Endothelial cell (in vitro differentiated cells): ENCODE measurements around the gene DERL3. TPM values are rescaled to one million over a fixed set of nuclear protein-coding genes. Genes with fewer than 3 reads are reported as not detected.
"Not testable (repeated sequence)": the region's sequence is repeated elsewhere in the genome, so short reads cannot be mapped to it uniquely, and the experiment has no call there.

Experiments used
- DNase-seq: peaks from one replicate; pipeline ENCODE4 v3.0.0; 2021; ENCODE audit warnings: low spot score
- H3K27ac Mint-ChIP-seq: one replicate; pipeline ENCODE4 v1.8.0; 2021; ENCODE audit warnings: mixed read lengths, inconsistent platforms; ENCODE audit not compliant: unreplicated experiment
- H3K27me3 Mint-ChIP-seq: one replicate; pipeline ENCODE4 v1.8.0; 2021; ENCODE audit warnings: mild to moderate bottlenecking, moderate library complexity, mixed read lengths, inconsistent platforms; ENCODE audit not compliant: unreplicated experiment
- H3K36me3 Mint-ChIP-seq: one replicate; pipeline ENCODE4 v1.8.0; 2021; ENCODE audit warnings: mild to moderate bottlenecking, low read depth, mixed read lengths, inconsistent platforms; ENCODE audit not compliant: unreplicated experiment
- H3K4me1 Mint-ChIP-seq: one replicate; pipeline ENCODE4 v1.8.0; 2021; ENCODE audit warnings: mild to moderate bottlenecking, mixed read lengths, inconsistent platforms; ENCODE audit not compliant: unreplicated experiment
- H3K4me3 Mint-ChIP-seq: one replicate; pipeline ENCODE4 v1.8.0; 2021; ENCODE audit warnings: mild to moderate bottlenecking, mixed read lengths, inconsistent platforms; ENCODE audit not compliant: unreplicated experiment
- H3K9me3 Mint-ChIP-seq: one replicate; pipeline ENCODE4 v1.8.0; 2021; ENCODE audit warnings: mixed read lengths, inconsistent platforms; ENCODE audit not compliant: unreplicated experiment
- total RNA-seq: library from RNA; stranded (reverse); fragmentation: NEBNext Ultra II Directional; extraction: Animal tissue kit (Norgen Biotek cat#: 25700); gene quantifications from one replicate; pipeline ENCODE4 v1.2.1, GENCODE V29; 2021; ENCODE audit not compliant: unreplicated experiment
- TF ChIP-seq, protein P1 (sequence below): fragments of 200-600 bp; sonication (generic); IDR thresholded peaks from one replicate; pipeline ENCODE4 v1.5.0; 2021; ENCODE audit warnings: antibody characterized with exemption; ENCODE audit not compliant: unreplicated experiment

DERL3 gene
- total RNA-seq, 1 donor from 2014 or later = 1.3 TPM

DNA sequence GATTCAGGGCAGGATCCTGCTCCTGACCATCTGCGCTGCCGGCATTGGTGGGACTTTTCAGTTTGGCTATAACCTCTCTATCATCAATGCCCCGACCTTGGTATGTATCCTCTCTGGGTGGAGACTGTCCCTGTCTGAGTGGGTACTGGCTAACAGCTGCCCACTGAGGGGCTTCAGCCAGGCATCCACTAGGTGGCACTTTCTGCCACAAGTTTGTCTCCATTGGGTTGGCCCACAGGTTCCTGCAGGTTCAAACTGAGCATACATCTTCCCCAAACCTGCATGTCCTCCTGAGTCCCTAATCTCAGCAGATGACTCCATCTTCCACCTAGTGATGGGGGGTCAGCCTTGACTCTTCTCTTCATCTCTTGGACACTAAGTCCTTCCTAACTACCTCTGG, 23.3 kb upstream of the DERL3 start:
- H3K27me3 Mint-ChIP-seq = peaks cover 6% of the 10 kb centered on the region

DNA sequence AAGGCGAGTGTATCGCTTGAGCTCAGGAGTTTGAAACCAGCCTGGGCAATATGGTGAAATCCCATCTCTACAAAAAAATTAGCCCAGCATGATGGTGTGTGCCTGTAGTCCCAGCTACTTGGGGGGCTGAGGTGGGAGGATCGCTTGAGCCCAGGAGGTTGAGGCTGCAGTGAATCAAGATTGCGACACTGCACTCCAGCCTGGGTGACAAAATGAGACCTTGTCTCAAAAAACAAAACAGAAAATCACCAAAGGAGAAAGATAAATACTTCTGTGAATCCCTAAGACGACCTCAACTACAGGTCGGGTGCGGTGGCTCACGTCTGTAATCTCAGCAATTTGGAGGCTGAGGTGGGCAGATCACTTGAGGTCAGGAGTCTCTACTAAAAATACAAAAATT, 21.4 kb upstream of the DERL3 start:
- H3K36me3 Mint-ChIP-seq, H3K4me3 Mint-ChIP-seq, H3K27me3 Mint-ChIP-seq, H3K9me3 Mint-ChIP-seq, H3K27ac Mint-ChIP-seq, DNase-seq: not testable (repeated sequence)
- H3K4me1 Mint-ChIP-seq = peaks cover 19% of the 10 kb centered on the region

More for the DNA sequence above, 23.3 kb upstream of the DERL3 start:
- peak; percentile 55 for DNase-seq
- Mint-ChIP-seq H3K27ac (peak overlapping the region; percentile 25), H3K4me3 (no peak overlapping the region), H3K9me3 (no peaks in the 10 kb centered on the region), H3K4me1 (peaks cover 16% of the 10 kb centered on the region), H3K36me3 (peaks cover 6% of the 10 kb centered on the region)
- TF ChIP-seq, protein P1, sequence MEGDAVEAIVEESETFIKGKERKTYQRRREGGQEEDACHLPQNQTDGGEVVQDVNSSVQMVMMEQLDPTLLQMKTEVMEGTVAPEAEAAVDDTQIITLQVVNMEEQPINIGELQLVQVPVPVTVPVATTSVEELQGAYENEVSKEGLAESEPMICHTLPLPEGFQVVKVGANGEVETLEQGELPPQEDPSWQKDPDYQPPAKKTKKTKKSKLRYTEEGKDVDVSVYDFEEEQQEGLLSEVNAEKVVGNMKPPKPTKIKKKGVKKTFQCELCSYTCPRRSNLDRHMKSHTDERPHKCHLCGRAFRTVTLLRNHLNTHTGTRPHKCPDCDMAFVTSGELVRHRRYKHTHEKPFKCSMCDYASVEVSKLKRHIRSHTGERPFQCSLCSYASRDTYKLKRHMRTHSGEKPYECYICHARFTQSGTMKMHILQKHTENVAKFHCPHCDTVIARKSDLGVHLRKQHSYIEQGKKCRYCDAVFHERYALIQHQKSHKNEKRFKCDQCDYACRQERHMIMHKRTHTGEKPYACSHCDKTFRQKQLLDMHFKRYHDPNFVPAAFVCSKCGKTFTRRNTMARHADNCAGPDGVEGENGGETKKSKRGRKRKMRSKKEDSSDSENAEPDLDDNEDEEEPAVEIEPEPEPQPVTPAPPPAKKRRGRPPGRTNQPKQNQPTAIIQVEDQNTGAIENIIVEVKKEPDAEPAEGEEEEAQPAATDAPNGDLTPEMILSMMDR = peak; percentile 14

DNA sequence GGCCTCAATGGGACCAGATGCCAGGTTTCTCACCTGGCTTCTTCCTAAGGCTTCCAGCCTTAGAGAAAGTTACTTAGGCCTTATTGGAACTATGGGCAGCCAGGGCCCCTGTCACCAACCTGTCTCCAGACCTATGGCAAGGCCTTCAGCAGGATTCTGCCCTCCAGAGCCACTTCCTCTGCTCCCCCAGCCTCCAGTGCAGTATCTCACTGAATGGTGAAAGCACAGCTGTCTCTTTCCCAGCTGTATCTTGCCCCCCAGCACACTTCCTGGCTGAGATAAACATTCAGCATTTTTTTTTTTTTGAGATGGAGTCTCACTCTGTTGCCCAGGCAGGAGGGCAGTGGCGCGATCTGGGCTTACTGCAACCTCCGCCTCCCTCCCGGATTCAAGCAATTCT, 20.4 kb upstream of the DERL3 start:
- TF ChIP-seq, protein P1 = no peak
- H3K9me3 Mint-ChIP-seq = no peaks in the 10 kb centered on the region
- no peak overlapping the region for H3K27ac Mint-ChIP-seq
- no peak for DNase-seq
- H3K4me1 Mint-ChIP-seq = peaks cover 19% of the 10 kb centered on the region
- H3K4me3 Mint-ChIP-seq = peak overlapping the region; percentile 42
- H3K36me3 Mint-ChIP-seq = peaks cover 6% of the 10 kb centered on the region
- H3K27me3 Mint-ChIP-seq = peaks cover 6% of the 10 kb centered on the region

DNA sequence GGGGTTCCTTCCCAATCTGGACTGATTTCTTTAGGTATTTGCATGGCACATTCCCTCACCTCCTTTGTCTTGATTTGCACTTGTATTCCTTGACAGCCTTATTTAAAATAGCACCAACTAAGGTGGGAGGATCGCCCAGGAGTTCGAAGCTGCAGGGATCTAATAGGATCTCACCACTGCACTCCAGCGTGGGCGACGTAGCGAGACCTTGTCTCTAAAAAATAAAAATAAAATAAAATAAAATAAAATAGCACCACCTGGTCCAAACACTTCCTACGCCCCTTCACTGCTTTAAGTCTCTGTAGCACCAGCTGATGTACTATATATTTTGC, 19.6 kb upstream of the DERL3 start:
- peaks cover 6% of the 10 kb centered on the region for H3K36me3 Mint-ChIP-seq
- H3K4me3 Mint-ChIP-seq = peak overlapping the region; percentile 81
- peak overlapping the region; percentile 4 for H3K27ac Mint-ChIP-seq
- peaks cover 19% of the 10 kb centered on the region for H3K4me1 Mint-ChIP-seq
- no peaks in the 10 kb centered on the region for H3K9me3 Mint-ChIP-seq
- no peak for DNase-seq
- TF ChIP-seq, protein P1 = no peak
- peaks cover 6% of the 10 kb centered on the region for H3K27me3 Mint-ChIP-seq

DNA sequence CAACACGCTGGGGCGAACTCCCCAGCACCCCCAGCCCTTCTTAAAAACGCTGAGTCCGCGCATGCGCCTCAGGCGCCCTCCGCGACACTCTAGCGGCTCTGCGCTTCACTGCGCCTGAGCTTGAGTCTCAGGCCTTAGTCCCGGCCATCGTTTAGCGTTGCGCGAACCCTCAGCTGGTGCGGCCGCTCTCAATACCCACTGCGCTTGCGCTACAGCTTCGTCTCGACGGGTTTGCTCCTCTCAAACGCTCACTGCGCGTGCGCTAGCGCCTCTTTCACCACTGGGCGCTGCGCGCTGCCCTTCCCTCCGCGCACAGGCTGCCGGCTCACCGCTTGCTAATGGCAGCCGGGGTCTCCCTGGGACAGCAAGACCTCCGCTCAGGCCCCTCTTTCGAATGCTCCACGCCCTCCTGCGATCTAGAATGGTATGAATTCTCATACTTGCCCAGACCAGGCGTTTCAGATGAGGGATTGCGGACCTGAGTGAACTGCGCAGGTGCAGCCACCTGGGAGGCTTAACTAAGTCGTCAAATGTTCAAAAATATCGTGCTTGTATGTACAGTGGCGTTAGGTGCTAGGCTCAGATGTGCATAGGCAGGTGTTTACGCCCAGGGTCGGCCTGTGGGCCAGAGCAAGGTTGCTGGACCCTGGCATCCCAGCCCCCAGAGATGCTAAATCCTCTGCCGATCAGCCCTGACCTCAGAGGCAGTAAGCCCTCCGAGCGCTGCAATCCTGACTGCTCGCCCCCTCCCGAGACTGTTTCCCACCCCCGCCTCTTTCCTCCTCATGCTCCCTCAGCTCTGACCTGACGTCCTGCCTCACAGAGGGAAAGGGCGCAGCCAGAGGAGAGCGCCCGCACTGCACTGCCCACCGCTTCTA, 19.0 kb upstream of the DERL3 start, which contains the start of gene SLC2A11:
Gene SLC2A11 (plus strand): TSS at position 270 of the 878 bp plus-strand sequence. CDS start 125 bp downstream, at position 395.
- Mint-ChIP-seq H3K9me3 (no peaks in the 10 kb centered on the region), H3K36me3 (peaks cover 2% of the 10 kb centered on the region), H3K27me3 (peaks cover 2% of the 10 kb centered on the region), H3K4me1 (peaks cover 19% of the 10 kb centered on the region), H3K4me3 (peak within 1 kb of the TSS; percentile 81), H3K27ac (peak within 1 kb of the TSS; percentile 30)
- TF ChIP-seq, protein P1 = no peak
- peak; percentile 95 for DNase-seq
